HepG2 (cell line): ENCODE measurements around the gene POLR3H. TPM values are rescaled to one million over a fixed set of nuclear protein-coding genes. Genes with fewer than 3 reads are reported as not detected.

Experiments used
- KDM2A ChIP-seq: sonication (generic); formaldehyde crosslinking; IDR thresholded peaks from 2 replicates; pipeline ENCODE4 v1.4.0; 2020; ENCODE audit warnings: low read depth, missing genetic modification reagents, borderline replicate concordance
- MAZ ChIP-seq, 2 experiments: sonication (generic) in 1 of 2; formaldehyde crosslinking in 1 of 2; IDR thresholded peaks; 2 replicates each; pipeline versions ENCODE4 v1.5.0 to v1.6.1; 2012 to 2020; ENCODE audit warnings: low read depth in 2 of 2, mild to moderate bottlenecking in 2 of 2, borderline replicate concordance in 1 of 2, improper control_type of control experiment in 1 of 2, low read length in 1 of 2, missing genetic modification reagents in 1 of 2, moderate library complexity in 1 of 2
- MED13 ChIP-seq: sonication (generic); formaldehyde crosslinking; IDR thresholded peaks from 2 replicates; pipeline ENCODE4 v1.5.0; 2020; ENCODE audit warnings: missing genetic modification reagents
- NFIB ChIP-seq: sonication (generic); formaldehyde crosslinking; IDR thresholded peaks from 2 replicates; pipeline ENCODE4 v1.9.0; 2021; ENCODE audit warnings: missing genetic modification reagents, mild to moderate bottlenecking, borderline replicate concordance
- PHF21A ChIP-seq: sonication (generic); formaldehyde crosslinking; IDR thresholded peaks from 2 replicates; pipeline ENCODE4 v1.5.0; 2020; ENCODE audit warnings: mild to moderate bottlenecking, missing genetic modification reagents
- PRDM15 ChIP-seq: sonication (generic); formaldehyde crosslinking; IDR thresholded peaks from 2 replicates; pipeline ENCODE4 v1.4.0; 2020; ENCODE audit warnings: missing genetic modification reagents
- SP4 ChIP-seq: sonication (generic); formaldehyde crosslinking; IDR thresholded peaks from 2 replicates; pipeline ENCODE4 v1.8.1; 2023; ENCODE audit warnings: mild to moderate bottlenecking, missing genetic modification reagents
- STAT6 ChIP-seq: sonication (generic); formaldehyde crosslinking; IDR thresholded peaks from 2 replicates; pipeline ENCODE4 v1.4.0; 2020; ENCODE audit warnings: missing genetic modification reagents, mild to moderate bottlenecking, borderline replicate concordance
- TGIF2 ChIP-seq: IDR thresholded peaks from 2 replicates; pipeline ENCODE4 v1.6.1; 2016; ENCODE audit warnings: control low read depth, missing compliant biosample characterization
- THAP7 ChIP-seq: sonication (generic); formaldehyde crosslinking; IDR thresholded peaks from 2 replicates; pipeline ENCODE4 v1.8.1; 2023; ENCODE audit warnings: mild to moderate bottlenecking, missing genetic modification reagents
- ZBTB3 ChIP-seq: sonication (generic); formaldehyde crosslinking; IDR thresholded peaks from 2 replicates; pipeline ENCODE4 v1.4.0; 2020; ENCODE audit warnings: low read depth, mild to moderate bottlenecking, moderate library complexity, missing genetic modification reagents, borderline replicate concordance
- ZBTB44 ChIP-seq: sonication (generic); formaldehyde crosslinking; IDR thresholded peaks from 2 replicates; pipeline ENCODE4 v1.4.0; 2020; ENCODE audit warnings: missing genetic modification reagents
- ZBTB49 ChIP-seq: sonication (generic); formaldehyde crosslinking; IDR thresholded peaks from 2 replicates; pipeline ENCODE4 v1.4.0; 2020; ENCODE audit warnings: missing genetic modification reagents, borderline replicate concordance
- ZNF138 ChIP-seq: sonication (generic); formaldehyde crosslinking; IDR thresholded peaks from 2 replicates; pipeline ENCODE4 v1.5.0; 2020; ENCODE audit warnings: mild to moderate bottlenecking, low read depth, missing genetic modification reagents
- polyA plus RNA-seq, 8 experiments: library from polyadenylated mRNA; depleted of rRNA in 3 of 8; stranded (reverse) in 7 of 8; unstranded in 1 of 8; fragments of >200 nt; fragmentation: Illumina TruSeq in 4 of 8; extraction: Trizol in 4 of 8; gene quantifications; 2 replicates each; pipeline versions ENCODE4 v1.2.1 to v1.2.3, GENCODE V29; 2011 to 2016; ENCODE audit warnings: low read depth in 4 of 8, missing spikeins in 1 of 8, mixed read lengths in 1 of 8; ENCODE audit not compliant: insufficient read depth in 1 of 8
- total RNA-seq, 5 experiments: library from RNA; depleted of rRNA; stranded (reverse); fragments of >200 nt; fragmentation: Illumina TruSeq; extraction: Trizol; gene quantifications; 2 replicates each; pipeline ENCODE4 v1.2.3, GENCODE V29; 2016; ENCODE audit warnings: low read depth in 1 of 5

Gene POLR3H
- total and polyA plus RNA-seq, 2 of the 13 experiments (the other 11 are each of a cell fraction or from before 2014, with no cell fraction given), result 10.3 to 28.6 TPM

GRCh38 chr22:41517172-41518047 is 26.9 kb downstream of the POLR3H start (continued):
- TF ChIP-seq STAT6 (CRISPR knock-in tag) (no peak), MED13 (no peak), TGIF2 (no peak), ZBTB44 (CRISPR knock-in tag) (no peak), THAP7 (CRISPR knock-in tag) (peak; percentile 46; the same call in 1 of the 2 replicates), NFIB (no peak), SP4 (peak; percentile 66; the same call in 1 of the 2 replicates), PRDM15 (CRISPR knock-in tag) (no peak), KDM2A (CRISPR knock-in tag) (peak; percentile 5; the same call in 1 of the 2 replicates), ZBTB3 (no peak), ZBTB49 (CRISPR knock-in tag) (no peak), PHF21A (CRISPR knock-in tag) (no peak), ZNF138 (CRISPR knock-in tag) (no peak), MAZ (IDR thresholded peaks at IDR 0.05; ENCODE audit: borderline replicate concordance, low read depth, low read length) (no peak), MAZ (CRISPR knock-in tag; IDR thresholded peaks at IDR 0.05; ENCODE audit: low read depth) (no peak)
